B cell (primary cell): ENCODE data around the gene HOXA3.

Source experiments
- CTCF ChIP-seq: fragments of 200-600 bp; IDR thresholded peaks from one replicate; pipeline ENCODE4 v1.8.0; 2022; ENCODE audit warnings: antibody characterized with exemption, mild to moderate bottlenecking
- EZH2 ChIP-seq: IDR thresholded peaks from 2 replicates; pipeline ENCODE4 v1.6.1; 2012; ENCODE audit warnings: borderline replicate concordance, low read depth, mild to moderate bottlenecking, moderate library complexity, low read length; ENCODE audit not compliant: insufficient read depth, poor library complexity, severe bottlenecking

- no peak for TF ChIP-seq CTCF
- peak; percentile 89 for TF ChIP-seq EZH2
Measured at GRCh38 chr7:27166531-27167505, 14.4 kb upstream of the HOXA3 start.
